WTC11 (cell line): ENCODE results near the gene HACE1. TPM values are rescaled to one million over a fixed set of nuclear protein-coding genes. Genes with fewer than 3 reads are reported as not detected.

Source experiments
- ATAC-seq: fragments of 200-7000 bp; cut with Tn5 transposase; 2 replicates; pipeline ENCODE4 v1.10.0; 2021; ENCODE audit warnings: mild to moderate bottlenecking, moderate library complexity
- CTCF ChIA-PET: fragments of 300-600 bp; sonication (Branson Sonifier 250); formaldehyde crosslinking; loops from one replicate; lab custom pipeline; 2021; ENCODE audit warnings: antibody characterized with exemption; lab: Charles Lee
- POLR2A ChIA-PET: fragments of 350-600 bp; sonication (Branson Sonifier 250); formaldehyde crosslinking; loops from one replicate; lab custom pipeline; 2021; ENCODE audit warnings: antibody characterized with exemption; lab: Charles Lee
- DNase-seq: peaks from one replicate; pipeline ENCODE4 v3.0.0; 2021; ENCODE audit warnings: low spot score
- H3K27ac Mint-ChIP-seq: 2 replicates; pipeline ENCODE4 v1.8.0; 2021; ENCODE audit warnings: mixed read lengths
- H3K27me3 Mint-ChIP-seq: 2 replicates; pipeline ENCODE4 v1.8.0; 2021; ENCODE audit warnings: low read depth, mild to moderate bottlenecking, moderate library complexity, mixed read lengths
- H3K36me3 Mint-ChIP-seq: 2 replicates; pipeline ENCODE4 v1.8.0; 2021; ENCODE audit warnings: mixed read lengths
- H3K4me1 Mint-ChIP-seq: 2 replicates; pipeline ENCODE4 v1.8.0; 2022; ENCODE audit warnings: mixed read lengths
- H3K4me3 Mint-ChIP-seq: 2 replicates; pipeline ENCODE4 v1.8.0; 2021; ENCODE audit warnings: mild to moderate bottlenecking, moderate library complexity, mixed read lengths
- H3K9me3 Mint-ChIP-seq: 2 replicates; pipeline ENCODE4 v1.8.0; 2021; ENCODE audit warnings: mixed read lengths
- CREB1 ChIP-seq: sonication (generic); formaldehyde crosslinking; IDR thresholded peaks from 2 replicates; pipeline ENCODE4 v1.8.0; 2023; ENCODE audit warnings: mild to moderate bottlenecking, missing genetic modification reagents
- E2F5 ChIP-seq: sonication (generic); formaldehyde crosslinking; IDR thresholded peaks from 2 replicates; pipeline ENCODE4 v1.8.1; 2022; ENCODE audit warnings: mild to moderate bottlenecking, moderate library complexity, missing genetic modification reagents
- EMX1 ChIP-seq: fragments of 250-450 bp; sonication (Bioruptor Pico); IDR thresholded peaks from 2 replicates; pipeline ENCODE4 v1.8.0; 2021; ENCODE audit warnings: mild to moderate bottlenecking
- ETV6 ChIP-seq: sonication (generic); formaldehyde crosslinking; IDR thresholded peaks from 2 replicates; pipeline ENCODE4 v1.8.1; 2022; ENCODE audit warnings: mild to moderate bottlenecking, missing genetic modification reagents
- GRHL2 ChIP-seq: fragments of 250-450 bp; sonication (Bioruptor Pico); IDR thresholded peaks from 2 replicates; pipeline ENCODE4 v1.8.0; 2022; ENCODE audit warnings: mild to moderate bottlenecking, moderate library complexity; ENCODE audit not compliant: insufficient replicate concordance, severe bottlenecking
- HMGA2 ChIP-seq: fragments of 250-450 bp; sonication (Bioruptor Pico); IDR thresholded peaks from 2 replicates; pipeline ENCODE4 v1.4.0; 2021; ENCODE audit warnings: mild to moderate bottlenecking, moderate library complexity
- MXD4 ChIP-seq: fragments of 250-450 bp; sonication (Bioruptor Pico); IDR thresholded peaks from 2 replicates; pipeline ENCODE4 v1.8.0; 2021; ENCODE audit warnings: mild to moderate bottlenecking, moderate library complexity, borderline replicate concordance
- NFYB ChIP-seq: sonication (generic); formaldehyde crosslinking; conservative IDR thresholded peaks from 2 replicates; pipeline ENCODE4 v1.8.0; 2022; ENCODE audit warnings: low read depth, missing genetic modification reagents
- NR2C2 ChIP-seq: sonication (generic); formaldehyde crosslinking; IDR thresholded peaks from 2 replicates; pipeline ENCODE4 v1.8.0; 2022; ENCODE audit warnings: mild to moderate bottlenecking, missing genetic modification reagents
- RORB ChIP-seq: fragments of 250-450 bp; sonication (Bioruptor Pico); IDR thresholded peaks from 2 replicates; pipeline ENCODE4 v1.9.0; 2021; ENCODE audit warnings: mild to moderate bottlenecking
- SP1 ChIP-seq: sonication (generic); formaldehyde crosslinking; conservative IDR thresholded peaks from 2 replicates; pipeline ENCODE4 v1.8.1; 2022; ENCODE audit warnings: missing genetic modification reagents
- TCF7 ChIP-seq: sonication (generic); formaldehyde crosslinking; IDR thresholded peaks from 2 replicates; pipeline ENCODE4 v1.8.0; 2022; ENCODE audit warnings: mild to moderate bottlenecking, low read depth, missing genetic modification reagents, moderate library complexity
- USF1 ChIP-seq: sonication (generic); formaldehyde crosslinking; IDR thresholded peaks from 2 replicates; pipeline ENCODE4 v1.8.0; 2022; ENCODE audit warnings: mild to moderate bottlenecking, missing genetic modification reagents
- ZBTB21 ChIP-seq: sonication (generic); formaldehyde crosslinking; IDR thresholded peaks from 2 replicates; pipeline ENCODE4 v1.8.1; 2023; ENCODE audit warnings: mild to moderate bottlenecking, missing genetic modification reagents, borderline replicate concordance
- ZMAT4 ChIP-seq: fragments of 250-450 bp; sonication (Bioruptor Pico); IDR thresholded peaks from 2 replicates; pipeline ENCODE4 v1.9.0; 2021; ENCODE audit warnings: mild to moderate bottlenecking
- ZNF219 ChIP-seq: sonication (generic); formaldehyde crosslinking; IDR thresholded peaks from 2 replicates; pipeline ENCODE4 v1.8.0; 2023; ENCODE audit warnings: missing genetic modification reagents, mild to moderate bottlenecking, borderline replicate concordance
- ZNF396 ChIP-seq: fragments of 250-450 bp; sonication (Bioruptor Pico); IDR thresholded peaks from 2 replicates; pipeline ENCODE4 v1.8.0; 2021; ENCODE audit warnings: mild to moderate bottlenecking, moderate library complexity, borderline replicate concordance
- ZNF416 ChIP-seq: fragments of 250-450 bp; sonication (Bioruptor Pico); IDR thresholded peaks from 2 replicates; pipeline ENCODE4 v1.9.0; 2021; ENCODE audit warnings: mild to moderate bottlenecking, inconsistent platforms
- ZNF425 ChIP-seq: fragments of 250-450 bp; sonication (Bioruptor Pico); conservative IDR thresholded peaks from 2 replicates; pipeline ENCODE4 v1.9.0; 2021; ENCODE audit warnings: mild to moderate bottlenecking
- ZNF671 ChIP-seq: fragments of 250-450 bp; sonication (Bioruptor Pico); IDR thresholded peaks from 2 replicates; pipeline ENCODE4 v1.8.0; 2021; ENCODE audit warnings: mild to moderate bottlenecking
- total RNA-seq: library from RNA; stranded (reverse); gene quantifications from 3 replicates; pipeline ENCODE4 v1.2.3, GENCODE V29; 2021

The HACE1 gene
- total RNA-seq, 1 experiment from 2014 or later: 18.1 TPM

- no peak overlapping the region for H3K27ac Mint-ChIP-seq
- H3K4me3 Mint-ChIP-seq: no peak overlapping the region
- TF ChIP-seq TCF7 (CRISPR knock-in tag) (no peak), NR2C2 (CRISPR knock-in tag) (no peak), RORB (no peak), NFYB (CRISPR knock-in tag) (no peak), CREB1 (CRISPR knock-in tag) (no peak), E2F5 (CRISPR knock-in tag) (no peak), GRHL2 (CRISPR knock-in tag) (no peak), MXD4 (no peak), USF1 (CRISPR knock-in tag) (no peak), ZBTB21 (CRISPR knock-in tag) (no peak), ZNF671 (CRISPR knock-in tag) (no peak), EMX1 (CRISPR knock-in tag) (no peak), ZNF425 (CRISPR knock-in tag) (no peak), ZNF416 (no peak), ZNF219 (CRISPR knock-in tag) (no peak)
- ATAC-seq: peak; percentile 62
- peak; percentile 14 for DNase-seq
- H3K36me3 Mint-ChIP-seq: peaks cover 8% of the 10 kb centered on the region
- ChIA-PET CTCF (no interaction called here), POLR2A (no interaction called here)
- H3K9me3 Mint-ChIP-seq: peaks cover 24% of the 10 kb centered on the region
- peaks cover 4% of the 10 kb centered on the region; the same call in 1 of the 2 replicates for H3K27me3 Mint-ChIP-seq
- no peaks in the 10 kb centered on the region for H3K4me1 Mint-ChIP-seq
Measured at GRCh38 chr6:104884867-104885517, 25.3 kb upstream of the HACE1 start.

- H3K27me3 Mint-ChIP-seq: no peaks in the 10 kb centered on the region; the same call in 1 of the 2 replicates
- H3K27ac Mint-ChIP-seq: no peak overlapping the region
- CTCF ChIA-PET: interaction anchor here (0.6 kb wide), 1 partner anchor 216 kb away, joined by 4 read pairs; no protein-coding TSS in a partner anchor
- no peak for TF ChIP-seq SP1 (CRISPR knock-in tag)
- no peak for TF ChIP-seq ZNF396 (CRISPR knock-in tag)
- no peak for TF ChIP-seq ZMAT4 (CRISPR knock-in tag)
- no peak for TF ChIP-seq HMGA2 (CRISPR knock-in tag)
- no peak for TF ChIP-seq NFYB (CRISPR knock-in tag)
- no peak for TF ChIP-seq ETV6 (CRISPR knock-in tag)
- peaks cover 2% of the 10 kb centered on the region; the same call in 1 of the 2 replicates for H3K9me3 Mint-ChIP-seq
- no peak overlapping the region for H3K4me3 Mint-ChIP-seq
- no peaks in the 10 kb centered on the region for H3K36me3 Mint-ChIP-seq
- POLR2A ChIA-PET: no interaction called here
- DNase-seq (no peak), ATAC-seq (no peak)
- peaks cover 2% of the 10 kb centered on the region for H3K4me1 Mint-ChIP-seq
Measured at GRCh38 chr6:104881964-104882668, 22.4 kb upstream of the HACE1 start.
